BLaER1 treated with 17β-estradiol and CSF1 and Interleukin-3, amounts not matched to agents 10 nM and 100 nM (cell line): Measurements from ENCODE around the gene CIB1.
A peak's percentile ranks its signal among the peaks of the same experiment; 100 is the strongest.

Source experiments
- H3K27ac ChIP-seq, 11 experiments: shearing (Covaris generic); formaldehyde crosslinking; 2 replicates each; pipeline ENCODE4 v1.8.1; 2022
- H3K27me3 ChIP-seq, 11 experiments: shearing (Covaris generic); formaldehyde crosslinking; 2 replicates each; pipeline ENCODE4 v1.8.1; 2022
- H3K36me3 ChIP-seq, 11 experiments: shearing (Covaris generic); formaldehyde crosslinking; 2 replicates each; pipeline ENCODE4 v1.8.1; 2022
- H3K4me1 ChIP-seq, 10 experiments: shearing (Covaris generic); formaldehyde crosslinking; 2 replicates each; pipeline ENCODE4 v1.8.1; 2022
- H3K4me2 ChIP-seq, 11 experiments: shearing (Covaris generic); formaldehyde crosslinking; 2 replicates each; pipeline ENCODE4 v1.8.1; 2022
- H3K4me3 ChIP-seq, 10 experiments: shearing (Covaris generic); formaldehyde crosslinking; 2 replicates each; pipeline ENCODE4 v1.8.1; 2022
- H3K9ac ChIP-seq, 11 experiments: shearing (Covaris generic); formaldehyde crosslinking; 2 replicates each; pipeline ENCODE4 v1.8.1; 2022
- H3K9me3 ChIP-seq, 11 experiments: shearing (Covaris generic); formaldehyde crosslinking; replicated peaks in 1 of 11; 2 replicates each; pipeline ENCODE4 v1.8.1; 2022
- H4K20me1 ChIP-seq, 11 experiments: shearing (Covaris generic); formaldehyde crosslinking; 2 replicates each; pipeline ENCODE4 v1.8.1; 2022
- Cebpa-rat ChIP-seq, 11 experiments: shearing (Covaris generic); IDR thresholded peaks; 2 replicates each; pipeline ENCODE4 v1.8.1; 2022

Gene CIB1

GRCh38 chr15:90249203-90249863, 15.6 kb upstream of the CIB1 start, which contains the start of gene TTLL13:
TTLL13 (plus strand) TSS chr15:90249556; CDS start chr15:90250631, 1,075 bp downstream.
- peaks cover 9 to 17% (median 12%) of the 10 kb centered on the region in 10 experiments; a peak in 18 of 20 replicates for H3K4me1 ChIP-seq
- peaks cover 0 to 16% (median 6%) of the 10 kb centered on the region in 11 experiments; a peak in 9 of 22 replicates for H3K27me3 ChIP-seq
- H3K9me3 ChIP-seq, result no peaks in the 10 kb centered on the region
- H4K20me1 ChIP-seq, result no peaks in the 10 kb centered on the region
- peak within 1 kb of the TSS; percentile 86 to 100 (median 94) for H3K4me2 ChIP-seq
- H3K4me3 ChIP-seq, result peak within 1 kb of the TSS; percentile 45 to 68 (median 53)
- H3K27ac ChIP-seq, result peak within 1 kb of the TSS in 2 of 11 experiments; percentile 20 to 26; a peak in 2 of 22 replicates
- H3K9ac ChIP-seq, result peak within 1 kb of the TSS in 10 of 11 experiments; percentile 42 to 71 (median 58); a peak in 19 of 22 replicates
- no peaks in the 10 kb centered on the region for H3K36me3 ChIP-seq
- no peak for TF ChIP-seq Cebpa-rat (IDR thresholded peaks at IDR 0.05)

GRCh38 chr15:90248789-90249202, 15.1 kb upstream of the CIB1 start:
- Histone ChIP-seq H3K9me3 (no peaks in the 10 kb centered on the region), H3K27me3 (peaks cover 0 to 16% (median 6%) of the 10 kb centered on the region in 11 experiments; a peak in 9 of 22 replicates), H4K20me1 (no peaks in the 10 kb centered on the region), H3K9ac (no peak overlapping the region), H3K4me1 (peaks cover 9 to 17% (median 12%) of the 10 kb centered on the region in 10 experiments; a peak in 18 of 20 replicates), H3K4me3 (peak overlapping the region in 2 of 10 experiments; percentile 50 to 68; a peak in 2 of 20 replicates), H3K36me3 (no peaks in the 10 kb centered on the region), H3K27ac (no peak overlapping the region), H3K4me2 (peak overlapping the region; percentile 86 to 100 (median 94))
- no peak for TF ChIP-seq Cebpa-rat (IDR thresholded peaks at IDR 0.05)

GRCh38 chr15:90243943-90244639, 10.3 kb upstream of the CIB1 start:
- Histone ChIP-seq H3K9me3 (no peaks in the 10 kb centered on the region), H3K9ac (no peak overlapping the region), H3K27me3 (peaks cover 0 to 3% (median 0%) of the 10 kb centered on the region in 11 experiments; a peak in 3 of 22 replicates), H3K4me1 (peaks cover 2 to 14% (median 5%) of the 10 kb centered on the region in 10 experiments; a peak in 12 of 20 replicates), H3K36me3 (peaks cover 0 to 28% (median 11%) of the 10 kb centered on the region in 11 experiments; a peak in 13 of 22 replicates), H4K20me1 (no peaks in the 10 kb centered on the region), H3K27ac (no peak overlapping the region), H3K4me2 (no peak overlapping the region), H3K4me3 (no peak overlapping the region)
- TF ChIP-seq Cebpa-rat (IDR thresholded peaks at IDR 0.05), result no peak

GRCh38 chr15:90241343-90242192, 7.8 kb upstream of the CIB1 start:
- Histone ChIP-seq H4K20me1 (no peaks in the 10 kb centered on the region), H3K4me2 (no peak overlapping the region), H3K4me3 (no peak overlapping the region), H3K36me3 (peaks cover 7 to 52% (median 28%) of the 10 kb centered on the region in 11 experiments; a peak in 21 of 22 replicates), H3K27me3 (no peaks in the 10 kb centered on the region), H3K9ac (no peak overlapping the region), H3K9me3 (no peaks in the 10 kb centered on the region), H3K27ac (no peak overlapping the region), H3K4me1 (peaks cover 0 to 19% (median 5%) of the 10 kb centered on the region in 10 experiments; a peak in 8 of 20 replicates)
- TF ChIP-seq Cebpa-rat (IDR thresholded peaks at IDR 0.05), result no peak

- no peak overlapping the region for H3K9ac ChIP-seq
- H3K27ac ChIP-seq, result no peak overlapping the region
- H4K20me1 ChIP-seq, result no peaks in the 10 kb centered on the region
- no peak overlapping the region for H3K4me3 ChIP-seq
- H3K4me2 ChIP-seq, result no peak overlapping the region
- TF ChIP-seq Cebpa-rat (IDR thresholded peaks at IDR 0.05), result no peak
- H3K36me3 ChIP-seq, result peaks cover 7 to 59% (median 28%) of the 10 kb centered on the region in 11 experiments; a peak in 21 of 22 replicates
- peaks cover 0 to 19% (median 5%) of the 10 kb centered on the region in 10 experiments; a peak in 8 of 20 replicates for H3K4me1 ChIP-seq
- no peaks in the 10 kb centered on the region for H3K9me3 ChIP-seq
- H3K27me3 ChIP-seq, result no peaks in the 10 kb centered on the region
Observed at GRCh38 chr15:90240856-90241255, 7.1 kb upstream of the CIB1 start.

GRCh38 chr15:90239371-90239770, 5.6 kb upstream of the CIB1 start:
- no peak overlapping the region for H3K4me3 ChIP-seq
- peak overlapping the region in 3 of 11 experiments; percentile 21 to 52 (median 46); a peak in 4 of 22 replicates for H3K4me2 ChIP-seq
- no peak for TF ChIP-seq Cebpa-rat (IDR thresholded peaks at IDR 0.05)
- no peak overlapping the region for H3K9ac ChIP-seq
- H3K9me3 ChIP-seq, result no peaks in the 10 kb centered on the region
- no peaks in the 10 kb centered on the region for H3K27me3 ChIP-seq
- H3K36me3 ChIP-seq, result peaks cover 7 to 60% (median 28%) of the 10 kb centered on the region in 11 experiments; a peak in 21 of 22 replicates
- peaks cover 6 to 26% (median 12%) of the 10 kb centered on the region in 10 experiments for H3K4me1 ChIP-seq
- H4K20me1 ChIP-seq, result no peaks in the 10 kb centered on the region
- 0 out of 22 replicates have a peak overlapping the region, but pooled peaks of 1 of the 11 experiments have one; percentile 16 for H3K27ac ChIP-seq

- Histone ChIP-seq H4K20me1 (peaks cover under 1 to 43% (median 25%) of the 10 kb centered on the region in 11 experiments; a peak in 16 of 22 replicates), H3K4me1 (peaks cover 41 to 57% (median 46%) of the 10 kb centered on the region in 10 experiments), H3K36me3 (peaks cover 23 to 50% (median 32%) of the 10 kb centered on the region in 11 experiments), H3K4me2 (peak within 1 kb of the TSS; percentile 85 to 100 (median 95)), H3K27ac (peak within 1 kb of the TSS; percentile 68 to 89 (median 84)), H3K4me3 (peak within 1 kb of the TSS; percentile 77 to 95 (median 88)), H3K9ac (peak within 1 kb of the TSS; percentile 73 to 91 (median 86)), H3K9me3 (no peaks in the 10 kb centered on the region), H3K27me3 (no peaks in the 10 kb centered on the region)
- peak in 2 of 11 experiments; percentile 34 to 66; a peak in 2 of 22 replicates for TF ChIP-seq Cebpa-rat (IDR thresholded peaks at IDR 0.05)
Observed at GRCh38 chr15:90234096-90234988, 601 bp upstream of the CIB1 start, which contains the start of gene GDPGP1. GDPGP1 (plus strand) TSS chr15:90234209; CDS start chr15:90240909, 6,700 bp downstream.
